Fibroblast of lung (primary cell): ENCODE data around the gene ULK2.

Experiments
- EZH2 ChIP-seq: IDR thresholded peaks from 2 replicates; pipeline ENCODE4 v1.5.1; 2012; ENCODE audit warnings: low read length, control low read depth, mild to moderate bottlenecking; ENCODE audit errors: missing control alignments
- TF ChIP-seq, protein P1 (sequence below), 2 donors: IDR thresholded peaks in 1 of 2; conservative IDR thresholded peaks in 1 of 2; 1 replicate in 1 of 2; 2 replicates in 1 of 2; pipeline ENCODE4 v1.5.1; 2011 to 2012; ENCODE audit warnings: low read length in 2 of 2, control low read depth in 1 of 2, inconsistent platforms in 1 of 2, low read depth in 1 of 2, mild to moderate bottlenecking in 1 of 2

DNA sequence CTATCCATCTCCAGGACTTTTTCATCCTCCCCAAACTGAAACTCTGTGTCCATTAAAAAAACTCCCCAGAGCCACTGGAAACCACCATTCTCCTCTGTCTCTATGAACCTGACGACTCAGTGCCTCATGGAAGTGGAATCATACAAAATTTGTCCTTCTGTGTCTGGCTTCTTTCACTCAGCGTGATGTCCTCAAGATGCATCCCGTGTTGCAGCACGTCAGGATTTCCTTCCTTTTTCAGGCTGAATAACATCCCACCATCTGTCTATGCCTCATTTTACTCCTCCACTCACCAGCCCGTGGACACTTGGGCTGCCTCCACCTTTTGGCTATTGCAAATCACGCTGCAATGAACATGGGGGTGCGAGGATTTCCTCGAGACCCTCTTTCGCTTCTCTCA lies 107.0 kb downstream of the ULK2 start:
- TF ChIP-seq, protein P1, sequence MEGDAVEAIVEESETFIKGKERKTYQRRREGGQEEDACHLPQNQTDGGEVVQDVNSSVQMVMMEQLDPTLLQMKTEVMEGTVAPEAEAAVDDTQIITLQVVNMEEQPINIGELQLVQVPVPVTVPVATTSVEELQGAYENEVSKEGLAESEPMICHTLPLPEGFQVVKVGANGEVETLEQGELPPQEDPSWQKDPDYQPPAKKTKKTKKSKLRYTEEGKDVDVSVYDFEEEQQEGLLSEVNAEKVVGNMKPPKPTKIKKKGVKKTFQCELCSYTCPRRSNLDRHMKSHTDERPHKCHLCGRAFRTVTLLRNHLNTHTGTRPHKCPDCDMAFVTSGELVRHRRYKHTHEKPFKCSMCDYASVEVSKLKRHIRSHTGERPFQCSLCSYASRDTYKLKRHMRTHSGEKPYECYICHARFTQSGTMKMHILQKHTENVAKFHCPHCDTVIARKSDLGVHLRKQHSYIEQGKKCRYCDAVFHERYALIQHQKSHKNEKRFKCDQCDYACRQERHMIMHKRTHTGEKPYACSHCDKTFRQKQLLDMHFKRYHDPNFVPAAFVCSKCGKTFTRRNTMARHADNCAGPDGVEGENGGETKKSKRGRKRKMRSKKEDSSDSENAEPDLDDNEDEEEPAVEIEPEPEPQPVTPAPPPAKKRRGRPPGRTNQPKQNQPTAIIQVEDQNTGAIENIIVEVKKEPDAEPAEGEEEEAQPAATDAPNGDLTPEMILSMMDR (conservative IDR thresholded peaks at IDR 0.05 in 1 of 2, IDR thresholded peaks at IDR 0.05 in 1 of 2; ENCODE audit: low read depth in 1 of 2, low read length in 2 of 2): no peak
- TF ChIP-seq EZH2: no peak
